CD14-positive monocyte (primary cell): ENCODE results near the gene PSEN1. TPM values are rescaled to one million over a fixed set of nuclear protein-coding genes. Genes with fewer than 3 reads are reported as not detected.

Experiments used
- DNase-seq, 3 donors: peaks; one replicate each; pipeline ENCODE4 v3.0.0-alpha.2; 2011 to 2022
- H2AFZ ChIP-seq: 2 replicates; pipeline ENCODE4 v1.6.0; 2012; ENCODE audit warnings: mild to moderate bottlenecking, low read depth, low read length, inconsistent platforms; ENCODE audit not compliant: insufficient read depth, poor library complexity, severe bottlenecking
- H3K27ac ChIP-seq, 2 donors: 1 replicate in 1 of 2; 2 replicates in 1 of 2; pipeline ENCODE4 v1.5.1; 2012 to 2013; ENCODE audit warnings: low read length in 2 of 2, control low read depth in 1 of 2, inconsistent platforms in 1 of 2, low read depth in 1 of 2, mild to moderate bottlenecking in 1 of 2
- H3K27me3 ChIP-seq, 2 donors: one replicate each; pipeline versions ENCODE4 v1.6.0 to v1.6.1; 2011 to 2013; ENCODE audit warnings: low read length in 2 of 2; ENCODE audit not compliant: control insufficient read depth in 2 of 2, insufficient read depth in 2 of 2
- H3K36me3 ChIP-seq, 2 donors: replicated peaks in 1 of 2; 1 replicate in 1 of 2; 2 replicates in 1 of 2; pipeline versions ENCODE4 v1.5.1 to v1.6.1; 2012 to 2013; ENCODE audit warnings: low read length in 2 of 2, control low read depth in 1 of 2, inconsistent platforms in 1 of 2, mild to moderate bottlenecking in 1 of 2; ENCODE audit not compliant: insufficient read depth in 2 of 2, control insufficient read depth in 1 of 2
- H3K4me1 ChIP-seq, 2 donors: 1 replicate in 1 of 2; 2 replicates in 1 of 2; pipeline versions ENCODE4 v1.5.1 to v1.6.1; 2012 to 2013; ENCODE audit warnings: low read length in 2 of 2, control low read depth in 1 of 2, inconsistent platforms in 1 of 2, mild to moderate bottlenecking in 1 of 2, moderate library complexity in 1 of 2; ENCODE audit not compliant: insufficient read depth in 2 of 2, control insufficient read depth in 1 of 2
- H3K4me2 ChIP-seq: replicated peaks from 2 replicates; pipeline ENCODE3; 2012; ENCODE audit warnings: low read length, moderate library complexity, mild to moderate bottlenecking; ENCODE audit not compliant: poor library complexity, severe bottlenecking; ENCODE audit errors: extremely low read depth
- H3K4me3 ChIP-seq, 3 experiments: fragments of 200-600 bp in 1 of 3; sonication (generic) in 1 of 3; replicated peaks in 1 of 3; 1 replicate in 2 of 3; 2 replicates in 1 of 3; pipeline ENCODE4 v1.5.1; 2011 to 2013; ENCODE audit warnings: low read length in 3 of 3, mild to moderate bottlenecking in 3 of 3, control low read depth in 2 of 3, low read depth in 2 of 3, inconsistent platforms in 1 of 3, moderate library complexity in 1 of 3
- H3K79me2 ChIP-seq: 2 replicates; pipeline ENCODE4 v1.6.0; 2012; ENCODE audit warnings: mild to moderate bottlenecking, control low read depth, inconsistent platforms, low read length, moderate library complexity; ENCODE audit not compliant: insufficient read depth
- H3K9ac ChIP-seq: 2 replicates; pipeline ENCODE4 v1.6.0; 2017; ENCODE audit warnings: low read length, mild to moderate bottlenecking; ENCODE audit not compliant: insufficient read depth, poor library complexity, severe bottlenecking
- H3K9me3 ChIP-seq, 2 donors: replicated peaks in 1 of 2; 1 replicate in 1 of 2; 2 replicates in 1 of 2; pipeline versions ENCODE4 v1.5.1 to v1.6.1; 2012 to 2013; ENCODE audit warnings: low read length in 2 of 2, control low read depth in 1 of 2; ENCODE audit not compliant: control insufficient read depth in 1 of 2, insufficient read depth in 1 of 2
- H4K20me1 ChIP-seq: 2 replicates; pipeline ENCODE4 v1.6.0; 2012; ENCODE audit warnings: mild to moderate bottlenecking, low read length, control low read depth, moderate library complexity; ENCODE audit not compliant: insufficient read depth
- H3K27ac Mint-ChIP-seq, 7 donors: one replicate each; pipeline ENCODE4 v1.8.0; 2020; ENCODE audit warnings: mild to moderate bottlenecking in 7 of 7, mixed read lengths in 7 of 7, moderate library complexity in 6 of 7, inconsistent platforms in 2 of 7
- H3K27me3 Mint-ChIP-seq, 3 donors: one replicate each; pipeline ENCODE4 v1.8.0; 2021 to 2022; ENCODE audit warnings: low read depth in 3 of 3, mild to moderate bottlenecking in 3 of 3, mixed read lengths in 3 of 3, moderate library complexity in 3 of 3, inconsistent platforms in 1 of 3
- H3K36me3 Mint-ChIP-seq, 2 donors: one replicate each; pipeline ENCODE4 v1.8.0; 2020; ENCODE audit warnings: mixed read lengths in 2 of 2, inconsistent platforms in 1 of 2, mild to moderate bottlenecking in 1 of 2
- H3K4me1 Mint-ChIP-seq: one replicate; pipeline ENCODE4 v1.8.0; 2020; ENCODE audit warnings: mild to moderate bottlenecking, mixed read lengths
- H3K4me3 Mint-ChIP-seq, 2 donors: one replicate each; pipeline ENCODE4 v1.8.0; 2020; ENCODE audit warnings: mild to moderate bottlenecking in 2 of 2, mixed read lengths in 2 of 2, moderate library complexity in 1 of 2
- H3K9me3 Mint-ChIP-seq, 7 donors: one replicate each; pipeline ENCODE4 v1.8.0; 2020 to 2022; ENCODE audit warnings: mixed read lengths in 7 of 7, mild to moderate bottlenecking in 6 of 7, moderate library complexity in 6 of 7, inconsistent platforms in 2 of 7
- WGBS: methylation state at CpG from one replicate; pipeline ENCODE4 v1.1.5; 2013; ENCODE audit warnings: missing lambda C conversion rate; ENCODE audit not compliant: insufficient coverage; 5-methylcytosine and 5-hydroxymethylcytosine counted together
- intact Hi-C, 2 donors: fragments of 100-400 bp; cut with micrococcal nuclease; formaldehyde crosslinking; loops; one replicate each; pipeline versions ENCODE4 v1.15.0 to v1.15.1; 2023
- polyA plus RNA-seq, 3 donors: library from polyadenylated mRNA; depleted of rRNA in 1 of 3; unstranded in 2 of 3; stranded (reverse) in 1 of 3; fragments of 300-500 nt in 2 of 3; fragments of >200 nt in 1 of 3; fragmentation: Illumina TruSeq in 2 of 3; gene quantifications; 1 replicate in 2 of 3; 2 replicates in 1 of 3; pipeline ENCODE4 v1.2.3, GENCODE V29; 2012 to 2021
- TF ChIP-seq, protein P1 (sequence below): fragments of 200-600 bp; IDR thresholded peaks from one replicate; pipeline ENCODE4 v1.8.0; 2022; ENCODE audit warnings: antibody characterized with exemption, mild to moderate bottlenecking

The PSEN1 gene
- polyA plus RNA-seq, 3 donors: 42.4 to 130 (median 85.6) TPM

DNA sequence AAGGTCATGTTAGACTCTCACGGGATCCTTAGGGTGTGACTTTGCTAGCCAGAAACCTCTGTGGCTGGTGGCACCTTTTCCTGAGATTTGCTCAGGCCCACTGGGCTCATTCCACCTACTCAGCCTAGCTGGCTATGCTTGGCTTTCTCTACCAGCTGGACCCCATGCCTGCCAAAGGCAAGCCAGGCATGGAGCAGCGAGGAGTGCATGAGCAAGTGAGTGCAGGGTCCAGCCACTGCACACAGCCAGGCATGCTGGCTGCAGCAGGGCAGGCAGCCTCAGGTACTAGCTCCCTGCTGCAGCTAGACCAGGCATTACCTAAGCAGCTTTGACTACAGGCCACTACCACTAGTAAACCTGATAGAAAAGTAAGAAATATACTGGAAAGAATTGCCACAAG lies 71.3 kb downstream of the PSEN1 start:
- no peak for DNase-seq
- Histone ChIP-seq H3K9me3 (no peaks in the 10 kb centered on the region), H3K4me2 (no peak overlapping the region), H4K20me1 (peaks cover 92% of the 10 kb centered on the region), H3K9ac (no peak overlapping the region), H3K27ac (no peak overlapping the region), H3K27me3 (no peaks in the 10 kb centered on the region), H3K36me3 (peaks cover 94 to 98% of the 10 kb centered on the region in 2 donors), H2AFZ (no peak overlapping the region), H3K4me3 (no peak overlapping the region), H3K79me2 (peaks cover 5% of the 10 kb centered on the region), H3K4me1 (no peaks in the 10 kb centered on the region)
- Mint-ChIP-seq H3K4me1 (no peaks in the 10 kb centered on the region), H3K36me3 (peaks cover 80 to 94% of the 10 kb centered on the region in 2 donors), H3K27me3 (no peaks in the 10 kb centered on the region), H3K27ac (no peak overlapping the region), H3K4me3 (no peak overlapping the region), H3K9me3 (peaks cover 0 to 4% (median 0%) of the 10 kb centered on the region in 7 donors)
- WGBS: 100% methylated on average over 2 of the region's 2 CpGs
- intact Hi-C loops: loop anchor here in 1 of 2 donors (2.0 to 10.0 kb wide), 2 partner anchors 67 to 103 kb away; no protein-coding TSS in a partner anchor
- TF ChIP-seq, protein P1, sequence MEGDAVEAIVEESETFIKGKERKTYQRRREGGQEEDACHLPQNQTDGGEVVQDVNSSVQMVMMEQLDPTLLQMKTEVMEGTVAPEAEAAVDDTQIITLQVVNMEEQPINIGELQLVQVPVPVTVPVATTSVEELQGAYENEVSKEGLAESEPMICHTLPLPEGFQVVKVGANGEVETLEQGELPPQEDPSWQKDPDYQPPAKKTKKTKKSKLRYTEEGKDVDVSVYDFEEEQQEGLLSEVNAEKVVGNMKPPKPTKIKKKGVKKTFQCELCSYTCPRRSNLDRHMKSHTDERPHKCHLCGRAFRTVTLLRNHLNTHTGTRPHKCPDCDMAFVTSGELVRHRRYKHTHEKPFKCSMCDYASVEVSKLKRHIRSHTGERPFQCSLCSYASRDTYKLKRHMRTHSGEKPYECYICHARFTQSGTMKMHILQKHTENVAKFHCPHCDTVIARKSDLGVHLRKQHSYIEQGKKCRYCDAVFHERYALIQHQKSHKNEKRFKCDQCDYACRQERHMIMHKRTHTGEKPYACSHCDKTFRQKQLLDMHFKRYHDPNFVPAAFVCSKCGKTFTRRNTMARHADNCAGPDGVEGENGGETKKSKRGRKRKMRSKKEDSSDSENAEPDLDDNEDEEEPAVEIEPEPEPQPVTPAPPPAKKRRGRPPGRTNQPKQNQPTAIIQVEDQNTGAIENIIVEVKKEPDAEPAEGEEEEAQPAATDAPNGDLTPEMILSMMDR: no peak

DNA sequence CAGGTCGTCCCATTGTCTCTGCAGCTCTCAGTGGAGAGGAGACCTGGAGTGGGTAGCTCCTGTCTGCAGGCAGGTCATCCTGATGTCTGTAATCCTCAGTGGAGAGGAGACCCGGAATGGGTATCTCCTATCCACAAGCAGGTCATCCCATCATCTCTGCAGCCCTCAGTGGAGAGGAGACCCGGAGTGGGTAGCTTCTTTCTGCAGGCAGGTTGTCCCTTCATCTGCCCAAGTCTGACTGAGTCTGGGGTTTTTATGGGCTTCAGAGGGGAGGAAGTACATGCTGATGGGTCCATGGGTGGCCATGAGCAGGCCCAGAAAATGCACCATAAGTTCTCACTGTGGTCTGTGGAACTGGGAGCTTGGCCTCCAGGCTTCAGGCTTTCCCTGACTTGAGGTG lies 72.1 kb downstream of the PSEN1 start:
- 100% methylated on average over 2 of the region's 3 CpGs for WGBS

More for the DNA sequence above, 72.1 kb downstream of the PSEN1 start:
- intact Hi-C loops: loop anchor here in 1 of 2 donors (10.0 kb wide), 1 partner anchor 104 kb away; no protein-coding TSS in a partner anchor
- peaks cover 80 to 92% of the 10 kb centered on the region in 2 donors for H3K36me3 Mint-ChIP-seq
- TF ChIP-seq, protein P1: no peak
- H3K27ac Mint-ChIP-seq: no peak overlapping the region
- no peaks in the 10 kb centered on the region for H3K4me1 Mint-ChIP-seq
- Histone ChIP-seq H3K4me3 (no peak overlapping the region), H3K27ac (no peak overlapping the region), H3K9me3 (no peaks in the 10 kb centered on the region), H3K9ac (no peak overlapping the region), H3K36me3 (peaks cover 95 to 98% of the 10 kb centered on the region in 2 donors), H3K79me2 (peaks cover 3% of the 10 kb centered on the region), H3K4me1 (no peaks in the 10 kb centered on the region), H3K27me3 (no peaks in the 10 kb centered on the region), H3K4me2 (no peak overlapping the region), H2AFZ (no peak overlapping the region), H4K20me1 (peaks cover 93% of the 10 kb centered on the region)
- H3K9me3 Mint-ChIP-seq: peaks cover 0 to 4% (median 0%) of the 10 kb centered on the region in 7 donors
- no peak for DNase-seq
- no peak overlapping the region for H3K4me3 Mint-ChIP-seq
- H3K27me3 Mint-ChIP-seq: no peaks in the 10 kb centered on the region
